Progenitor cell of endocrine pancreas (in vitro differentiated cells): ENCODE data around the gene MREG. TPM values are rescaled to one million over a fixed set of nuclear protein-coding genes. Genes with fewer than 3 reads are reported as not detected.

Source experiments
- DNase-seq: peaks from one replicate; pipeline ENCODE4 v3.0.0; 2021; ENCODE audit warnings: low spot score; ENCODE audit not compliant: unreplicated experiment
- H3K27ac Mint-ChIP-seq: 2 replicates; pipeline ENCODE4 v1.8.0; 2021; ENCODE audit warnings: mild to moderate bottlenecking, moderate library complexity, mixed read lengths
- H3K27me3 Mint-ChIP-seq: 2 replicates; pipeline ENCODE4 v1.8.0; 2021; ENCODE audit warnings: mixed read lengths
- H3K36me3 Mint-ChIP-seq: 2 replicates; pipeline ENCODE4 v1.8.0; 2022; ENCODE audit warnings: mixed read lengths; ENCODE audit not compliant: insufficient read depth
- H3K4me1 Mint-ChIP-seq: 2 replicates; pipeline ENCODE4 v1.8.0; 2021; ENCODE audit warnings: low read depth, mixed read lengths
- H3K4me3 Mint-ChIP-seq: 2 replicates; pipeline ENCODE4 v1.8.0; 2021; ENCODE audit warnings: low read depth, mild to moderate bottlenecking, moderate library complexity, mixed read lengths
- H3K9me3 Mint-ChIP-seq: 2 replicates; pipeline ENCODE4 v1.8.0; 2021; ENCODE audit warnings: low read depth, mixed read lengths
- CTCF ChIP-seq: fragments of 200-600 bp; sonication (generic); IDR thresholded peaks from one replicate; pipeline ENCODE4 v1.5.0; 2021; ENCODE audit warnings: antibody characterized with exemption, mild to moderate bottlenecking; ENCODE audit not compliant: unreplicated experiment
- total RNA-seq: library from RNA; stranded (reverse); gene quantifications from 2 replicates; pipeline ENCODE4 v1.2.1, GENCODE V29; 2021

The MREG gene
- total RNA-seq, 1 donor from 2014 or later = 26.8 TPM

- Mint-ChIP-seq H3K36me3 (peaks cover 14% of the 10 kb centered on the region), H3K4me1 (peaks cover 6% of the 10 kb centered on the region), H3K27ac (no peak overlapping the region), H3K4me3 (no peak overlapping the region), H3K27me3 (no peaks in the 10 kb centered on the region), H3K9me3 (no peaks in the 10 kb centered on the region)
- TF ChIP-seq CTCF = no peak
- DNase-seq = no peak
Observed at GRCh38 chr2:215952860-215953637, 60.3 kb downstream of the MREG start.

- Mint-ChIP-seq H3K9me3 (no peaks in the 10 kb centered on the region), H3K4me3 (no peak overlapping the region), H3K36me3 (peaks cover 12% of the 10 kb centered on the region), H3K27ac (no peak overlapping the region), H3K4me1 (peaks cover 6% of the 10 kb centered on the region), H3K27me3 (no peaks in the 10 kb centered on the region)
- TF ChIP-seq CTCF = no peak
- no peak for DNase-seq
Observed at GRCh38 chr2:215951558-215951957, 61.8 kb downstream of the MREG start.

GRCh38 chr2:215949991-215950404 is 63.4 kb downstream of the MREG start:
- H3K4me3 Mint-ChIP-seq = no peak overlapping the region

DNA sequence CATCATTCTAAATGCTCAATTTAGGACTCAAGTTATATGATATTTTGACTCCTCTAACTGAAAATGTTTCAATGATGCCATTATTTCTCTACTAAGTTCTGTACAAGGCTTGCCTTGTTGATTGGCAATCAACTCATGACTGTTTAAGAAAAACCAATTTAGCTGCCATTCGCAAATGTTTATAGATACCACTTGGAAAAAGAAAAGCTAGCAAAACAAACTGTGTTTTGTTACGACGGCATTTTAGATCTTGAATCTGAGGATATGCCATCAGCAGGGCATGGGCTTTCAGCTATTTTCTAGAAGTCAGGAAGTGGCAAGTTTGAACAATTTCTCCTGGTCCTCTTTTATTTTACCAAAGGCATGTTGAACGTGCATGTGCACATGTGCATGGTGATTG is 65.3 kb downstream of the MREG start:
- Mint-ChIP-seq H3K9me3 (no peaks in the 10 kb centered on the region), H3K4me3 (no peak overlapping the region), H3K27me3 (no peaks in the 10 kb centered on the region), H3K36me3 (peaks cover 31% of the 10 kb centered on the region), H3K4me1 (peaks cover 6% of the 10 kb centered on the region), H3K27ac (no peak overlapping the region)
- no peak for TF ChIP-seq CTCF
- no peak for DNase-seq

More at GRCh38 chr2:215949991-215950404, 63.4 kb downstream of the MREG start:
- peaks cover 6% of the 10 kb centered on the region for H3K4me1 Mint-ChIP-seq
- peak; percentile 53 for TF ChIP-seq CTCF
- H3K9me3 Mint-ChIP-seq = no peaks in the 10 kb centered on the region
- no peaks in the 10 kb centered on the region for H3K27me3 Mint-ChIP-seq
- H3K27ac Mint-ChIP-seq = no peak overlapping the region
- peaks cover 22% of the 10 kb centered on the region for H3K36me3 Mint-ChIP-seq
- DNase-seq = no peak

DNA sequence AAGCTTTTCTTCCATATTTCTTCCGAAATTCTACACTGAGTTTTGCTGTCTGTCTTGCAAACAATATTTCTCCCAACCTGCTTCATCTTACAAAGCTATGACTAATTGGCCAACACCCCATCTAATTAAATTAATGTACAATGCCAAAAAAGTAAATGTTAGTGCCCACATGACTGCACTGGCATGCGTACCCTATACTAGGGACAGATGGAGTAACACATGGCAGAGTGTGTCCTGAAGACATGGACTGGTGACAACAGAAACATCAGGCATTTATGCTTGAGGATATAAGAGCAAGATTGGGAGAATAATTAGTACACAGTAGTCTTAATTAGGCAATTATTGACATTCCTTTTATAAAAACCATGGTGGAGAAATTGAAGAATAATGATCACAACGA is 66.8 kb downstream of the MREG start:
- no peak overlapping the region for H3K4me3 Mint-ChIP-seq
- no peak for DNase-seq
- H3K27me3 Mint-ChIP-seq = no peaks in the 10 kb centered on the region
- H3K27ac Mint-ChIP-seq = no peak overlapping the region
- H3K36me3 Mint-ChIP-seq = peaks cover 36% of the 10 kb centered on the region
- H3K4me1 Mint-ChIP-seq = peaks cover under 1% of the 10 kb centered on the region
- TF ChIP-seq CTCF = no peak
- H3K9me3 Mint-ChIP-seq = no peaks in the 10 kb centered on the region
